Activated T-helper 2 cell treated with anti-CD3 and anti-CD28 coated beads, Interferon-gamma antibody, Interleukin-2, Interleukin-4, amounts not matched to agents 10 μg/mL and 5 μg/mL and 100 μg/mL, durations not matched to agents 14 hours and 24 hours and 36 hours (primary cell): ENCODE measurements around the gene FLNC. TPM values are rescaled to one million over a fixed set of nuclear protein-coding genes. Genes with fewer than 3 reads are reported as not detected.

Source experiments
- DNase-seq: peaks from one replicate; pipeline ENCODE4 v3.0.0; 2021; ENCODE audit warnings: low spot score
- H3K27ac Mint-ChIP-seq: one replicate; pipeline ENCODE4 v1.8.0; 2021; ENCODE audit warnings: mixed read lengths
- H3K27me3 Mint-ChIP-seq: one replicate; pipeline ENCODE4 v1.8.0; 2021; ENCODE audit warnings: low read depth, mixed read lengths
- H3K36me3 Mint-ChIP-seq: one replicate; pipeline ENCODE4 v1.8.0; 2021; ENCODE audit warnings: low read depth, mixed read lengths
- H3K4me1 Mint-ChIP-seq: one replicate; pipeline ENCODE4 v1.8.0; 2021; ENCODE audit warnings: low read depth, mixed read lengths
- H3K4me3 Mint-ChIP-seq: one replicate; pipeline ENCODE4 v1.8.0; 2021; ENCODE audit warnings: low read depth, mild to moderate bottlenecking, moderate library complexity, mixed read lengths
- H3K9me3 Mint-ChIP-seq: one replicate; pipeline ENCODE4 v1.8.0; 2021; ENCODE audit warnings: mixed read lengths
- intact Hi-C: fragments of 100-400 bp; cut with micrococcal nuclease; formaldehyde crosslinking; loops from one replicate; pipeline ENCODE4 v1.15.1; 2023
- total RNA-seq: library from RNA; stranded (reverse); gene quantifications from 2 replicates; pipeline ENCODE4 v1.2.3, GENCODE V29; 2022

The FLNC gene
- total RNA-seq, 1 donor from 2014 or later: not detected

DNA sequence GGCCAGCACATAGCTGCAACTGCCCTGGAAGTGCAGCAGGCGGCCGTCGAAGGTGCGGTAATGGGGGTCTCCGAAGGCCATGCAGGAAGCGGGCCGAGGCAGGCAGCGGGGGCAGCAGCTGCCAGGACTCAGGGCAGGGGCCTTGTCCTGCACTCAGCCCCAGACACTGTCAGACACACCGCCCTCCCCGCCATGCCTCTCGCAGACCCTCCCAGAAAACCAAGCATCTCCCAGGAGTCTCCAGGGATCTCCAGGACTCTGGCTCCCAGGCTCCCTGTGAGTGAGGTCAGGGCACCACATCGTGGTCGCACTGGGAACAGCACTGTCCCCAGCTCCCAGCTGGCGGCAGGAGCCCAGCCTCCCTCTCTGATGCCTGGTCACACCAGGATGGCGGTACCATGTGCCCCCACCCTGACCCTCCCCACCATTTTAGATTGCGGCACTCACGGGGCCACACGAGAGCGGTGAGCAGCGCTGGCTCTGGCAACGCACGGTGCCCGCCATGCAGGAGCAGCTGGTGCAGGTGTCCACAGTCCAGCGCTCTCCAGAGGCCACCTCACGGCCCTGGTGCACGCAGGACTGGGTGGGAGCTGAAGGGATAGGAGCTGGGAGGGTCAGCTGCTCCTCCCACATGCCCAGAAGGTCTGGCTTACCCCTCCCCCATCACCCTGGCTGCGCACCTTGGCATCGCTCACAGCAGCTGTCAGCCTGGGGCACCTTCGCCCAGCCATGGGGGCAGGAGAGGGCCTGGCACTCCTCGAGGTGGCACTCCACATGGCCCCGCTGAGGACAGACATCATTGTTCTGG, 49.9 kb downstream of the FLNC start:
- intact Hi-C loops: loop anchor here (10.0 kb wide), 2 partner anchors 275 to 455 kb away; no protein-coding TSS in a partner anchor
- no peaks in the 10 kb centered on the region for H3K4me1 Mint-ChIP-seq
- H3K4me3 Mint-ChIP-seq: no peak overlapping the region
- H3K9me3 Mint-ChIP-seq: no peaks in the 10 kb centered on the region
- H3K27me3 Mint-ChIP-seq: no peaks in the 10 kb centered on the region
- DNase-seq: no peak
- no peaks in the 10 kb centered on the region for H3K36me3 Mint-ChIP-seq
- no peak overlapping the region for H3K27ac Mint-ChIP-seq

DNA sequence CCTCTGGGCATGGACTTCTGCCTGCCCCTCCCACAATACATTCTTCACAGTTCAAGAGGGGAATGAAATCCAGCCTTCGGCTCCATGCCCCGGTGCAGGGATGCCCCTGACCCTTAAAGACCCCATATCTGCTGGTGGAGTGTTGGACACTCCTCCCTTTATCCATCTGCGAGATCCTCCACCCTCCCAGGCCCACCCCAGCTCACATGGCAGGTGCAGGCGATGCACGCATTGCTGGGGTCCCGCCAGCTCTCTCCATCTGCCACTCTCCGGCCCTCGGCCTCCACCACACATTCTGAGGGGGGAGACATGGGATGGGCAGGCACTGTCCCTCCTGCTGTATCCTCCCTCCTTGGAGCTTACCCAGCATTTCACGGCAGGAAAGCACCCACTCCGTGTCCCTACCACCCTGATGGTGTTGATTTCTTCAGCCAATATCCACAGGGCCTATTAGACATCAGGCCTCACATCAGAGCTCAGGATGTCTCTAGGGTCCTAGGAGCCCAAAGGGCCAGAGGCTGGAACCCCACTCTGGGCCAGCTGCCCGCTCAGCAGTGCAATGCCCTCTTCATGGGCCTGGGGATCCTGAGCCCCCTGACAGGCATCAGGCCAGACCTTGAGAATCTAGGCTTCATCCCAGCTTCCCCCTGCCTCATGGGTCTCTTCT, 50.7 kb downstream of the FLNC start:
- no peak for DNase-seq
- H3K9me3 Mint-ChIP-seq: no peaks in the 10 kb centered on the region
- intact Hi-C loops: loop anchor here (10.0 kb wide), 2 partner anchors 276 to 456 kb away; no protein-coding TSS in a partner anchor

DNA sequence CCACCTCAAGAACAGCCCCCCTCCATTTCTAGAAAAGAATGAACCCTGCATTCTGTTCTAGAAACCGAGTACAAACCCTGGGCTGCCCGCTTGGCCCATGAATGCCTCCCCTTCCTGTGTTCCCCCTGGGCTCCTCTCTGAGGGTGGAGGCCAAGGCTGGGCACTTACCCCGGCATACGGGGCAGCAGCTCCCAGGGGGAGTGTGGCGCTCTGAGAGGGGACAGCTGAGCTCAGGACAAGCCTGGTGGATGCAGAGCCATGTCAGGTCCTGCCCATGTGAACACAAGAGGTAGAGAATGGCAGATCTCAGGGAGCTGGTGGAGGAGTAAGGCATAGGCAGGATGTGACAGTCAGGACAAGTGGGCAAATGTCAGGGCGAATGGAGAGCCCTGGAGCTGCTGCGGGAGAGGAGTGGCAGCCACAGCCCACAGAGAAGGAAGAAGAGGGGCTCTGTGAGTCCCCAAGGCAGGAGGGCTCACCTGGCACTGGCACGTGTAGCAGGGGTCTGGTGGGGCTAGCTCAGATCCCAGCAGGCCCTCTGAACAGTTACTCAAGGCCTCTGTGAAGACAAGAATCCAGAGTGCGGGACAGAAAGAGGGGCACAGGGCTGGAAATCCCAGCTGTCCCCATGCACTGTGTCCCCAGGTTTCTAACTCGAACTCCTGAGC, 51.4 kb downstream of the FLNC start:
- Mint-ChIP-seq H3K4me3 (no peak overlapping the region), H3K27ac (no peak overlapping the region), H3K9me3 (no peaks in the 10 kb centered on the region), H3K36me3 (no peaks in the 10 kb centered on the region), H3K4me1 (no peaks in the 10 kb centered on the region), H3K27me3 (peaks cover 2% of the 10 kb centered on the region)
- intact Hi-C loops: loop anchor here (2.0 to 10.0 kb wide), 3 partner anchors 39 to 457 kb away; no protein-coding TSS in a partner anchor
- no peak for DNase-seq

More for the DNA sequence above, 50.7 kb downstream of the FLNC start:
- Mint-ChIP-seq H3K36me3 (no peaks in the 10 kb centered on the region), H3K27me3 (peaks cover 2% of the 10 kb centered on the region), H3K4me3 (no peak overlapping the region), H3K27ac (no peak overlapping the region), H3K4me1 (no peaks in the 10 kb centered on the region)

DNA sequence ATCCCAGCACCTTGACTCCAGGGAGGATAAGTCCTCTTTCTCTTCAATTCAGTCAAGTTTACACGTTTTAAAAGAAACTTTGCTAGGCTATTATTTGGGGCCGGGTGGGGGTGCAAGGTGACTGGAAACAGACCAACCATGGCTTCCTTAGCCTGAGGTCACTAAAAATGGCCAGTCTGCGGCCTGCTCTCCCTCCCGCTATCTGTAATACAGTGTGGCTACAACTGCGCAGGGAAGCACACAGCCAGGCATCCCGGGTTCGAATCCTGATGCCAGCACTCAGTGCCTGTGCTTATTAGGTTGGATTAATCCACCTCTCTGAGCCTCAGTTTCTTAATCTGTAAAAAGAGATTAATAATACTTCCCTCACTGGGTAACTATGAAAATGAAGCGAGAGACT, 51.9 kb downstream of the FLNC start:
- Mint-ChIP-seq H3K36me3 (no peaks in the 10 kb centered on the region), H3K27ac (no peak overlapping the region), H3K9me3 (no peaks in the 10 kb centered on the region), H3K4me1 (no peaks in the 10 kb centered on the region), H3K27me3 (peaks cover 2% of the 10 kb centered on the region), H3K4me3 (no peak overlapping the region)
- no peak for DNase-seq
- intact Hi-C loops: loop anchor here (2.0 to 10.0 kb wide), 3 partner anchors 39 to 457 kb away; no protein-coding TSS in a partner anchor

DNA sequence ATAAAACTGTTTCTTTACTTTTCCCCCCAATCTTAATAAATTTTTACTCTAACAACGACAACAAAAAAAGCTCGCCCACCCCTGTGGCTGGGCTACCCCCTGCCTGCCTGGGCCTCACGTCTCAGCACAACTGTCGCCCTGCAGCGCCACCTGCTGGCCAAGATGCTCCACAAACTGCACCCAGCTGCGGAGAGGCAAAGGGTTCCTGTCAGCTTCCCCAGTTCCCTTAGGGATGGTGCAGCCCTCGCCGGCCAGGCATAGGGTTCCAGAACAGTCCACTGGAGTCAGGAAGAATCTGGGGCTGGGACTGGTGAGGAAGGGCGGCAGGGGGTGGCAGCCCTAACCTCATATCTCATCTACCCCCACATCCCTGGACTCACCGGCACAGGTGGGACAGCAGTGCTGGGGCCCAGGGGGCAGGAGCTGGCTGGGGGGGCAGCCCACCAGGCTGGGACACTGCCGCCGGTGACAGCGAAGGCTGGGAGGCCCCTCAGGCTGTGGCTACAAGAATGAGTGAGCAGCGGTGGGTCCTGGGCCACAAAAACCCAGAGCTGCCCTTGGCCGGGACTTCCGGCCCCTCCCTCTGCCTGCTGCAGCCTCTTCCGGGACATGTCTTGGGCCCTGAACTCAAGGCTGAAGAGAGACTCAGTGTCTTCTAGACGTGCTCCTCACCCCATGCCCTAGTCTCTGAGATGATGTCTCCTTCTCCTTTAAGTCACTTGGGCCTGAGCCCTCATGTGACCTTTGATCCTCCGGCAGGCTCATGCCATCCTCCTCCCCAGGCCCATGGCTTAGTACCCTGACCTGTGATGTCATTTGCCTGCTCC, 53.6 kb downstream of the FLNC start:
- Mint-ChIP-seq H3K4me3 (no peak overlapping the region), H3K27ac (no peak overlapping the region), H3K4me1 (no peaks in the 10 kb centered on the region), H3K9me3 (no peaks in the 10 kb centered on the region), H3K36me3 (no peaks in the 10 kb centered on the region), H3K27me3 (peaks cover 2% of the 10 kb centered on the region)
- peak; percentile 69 for DNase-seq
- intact Hi-C loops: loop anchor here (2.0 to 10.0 kb wide), 3 partner anchors 41 to 459 kb away; no protein-coding TSS in a partner anchor

DNA sequence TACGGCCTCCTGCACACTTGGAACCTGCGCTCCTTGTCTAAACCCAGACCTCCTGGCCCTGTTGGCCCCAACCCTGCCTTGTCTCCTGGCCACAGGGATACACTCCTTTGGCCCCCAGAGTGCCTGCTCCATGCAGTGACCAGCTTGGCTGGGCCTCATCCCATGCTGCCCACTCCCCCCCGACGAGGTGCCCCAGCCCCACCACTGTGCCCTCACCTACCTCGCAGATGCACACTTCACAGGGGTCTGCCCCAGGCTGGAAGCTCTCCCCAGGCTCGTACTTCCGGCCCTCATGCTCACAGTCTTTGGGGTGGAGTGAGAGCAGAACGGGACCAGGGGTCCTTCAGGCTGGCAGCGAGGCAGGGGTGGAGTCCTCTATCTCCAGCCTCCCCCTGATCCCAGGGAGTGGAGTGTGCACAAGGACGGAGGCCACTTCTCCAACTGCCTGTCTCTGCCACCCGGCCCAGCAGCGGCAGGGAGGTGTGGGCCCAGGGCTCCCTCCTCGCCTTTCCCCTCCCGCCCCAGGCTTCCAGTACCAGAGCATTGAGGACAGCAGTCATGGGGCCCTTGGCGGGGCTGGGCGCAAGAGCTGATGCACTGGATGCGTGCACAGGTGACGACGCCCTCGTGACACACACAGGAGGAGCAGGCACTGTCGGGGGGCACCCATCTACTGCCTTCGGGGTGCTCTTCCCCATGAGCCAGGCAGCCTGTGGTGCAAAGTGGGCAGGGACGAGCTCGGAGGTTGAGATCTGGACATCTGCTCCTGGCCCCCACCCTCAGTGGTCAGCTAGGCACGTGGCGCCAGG, 54.6 kb downstream of the FLNC start:
- Mint-ChIP-seq H3K4me3 (no peak overlapping the region), H3K4me1 (no peaks in the 10 kb centered on the region), H3K27me3 (peaks cover 4% of the 10 kb centered on the region), H3K27ac (no peak overlapping the region), H3K9me3 (no peaks in the 10 kb centered on the region), H3K36me3 (no peaks in the 10 kb centered on the region)
- DNase-seq: no peak
- intact Hi-C loops: loop anchor here (10.0 kb wide), 2 partner anchors 280 to 460 kb away; no protein-coding TSS in a partner anchor

DNA sequence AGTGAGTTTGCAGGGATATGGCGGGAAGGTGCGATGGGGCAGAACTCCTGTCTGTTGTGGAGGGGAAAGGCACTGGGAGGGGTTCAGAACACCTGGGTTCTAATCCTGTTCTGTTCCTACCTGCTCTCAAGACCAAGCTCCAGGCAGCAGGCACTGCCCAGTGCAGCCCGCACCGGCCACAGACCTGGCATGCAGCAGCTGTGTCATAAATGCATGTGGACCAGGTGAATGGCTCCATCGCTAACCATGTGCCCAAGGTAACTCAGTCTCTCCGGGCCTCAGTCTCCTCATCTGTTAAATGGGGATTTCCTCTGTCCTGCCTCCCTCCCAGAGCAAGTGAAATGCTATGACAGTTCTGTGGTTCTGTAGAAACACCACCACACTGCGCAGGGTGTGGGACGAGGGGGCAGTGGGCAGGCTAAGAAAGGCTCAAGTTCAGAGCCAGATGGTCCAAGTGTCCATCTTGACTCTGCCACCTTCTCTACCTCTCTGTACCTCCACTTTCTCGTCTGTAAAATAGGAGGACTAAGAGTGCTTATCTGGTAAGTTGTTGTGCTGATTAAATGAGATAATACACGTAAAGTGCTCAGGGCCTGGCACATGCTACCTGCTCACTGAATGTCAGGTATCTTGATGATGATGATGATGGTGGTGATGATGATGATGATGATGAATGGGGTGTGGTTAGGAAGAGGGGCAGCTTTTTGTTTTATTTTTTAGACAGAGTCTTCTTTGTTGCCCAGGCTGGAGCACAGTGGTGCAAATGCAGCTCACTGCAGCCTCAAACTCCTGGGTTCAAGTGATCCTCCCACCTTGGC, 55.4 kb downstream of the FLNC start:
- intact Hi-C loops: loop anchor here (10.0 kb wide), 2 partner anchors 281 to 461 kb away; no protein-coding TSS in a partner anchor
- Mint-ChIP-seq H3K36me3 (no peaks in the 10 kb centered on the region), H3K27ac (no peak overlapping the region), H3K4me3 (no peak overlapping the region), H3K27me3 (peaks cover 9% of the 10 kb centered on the region), H3K4me1 (no peaks in the 10 kb centered on the region), H3K9me3 (no peaks in the 10 kb centered on the region)
- DNase-seq: no peak

DNA sequence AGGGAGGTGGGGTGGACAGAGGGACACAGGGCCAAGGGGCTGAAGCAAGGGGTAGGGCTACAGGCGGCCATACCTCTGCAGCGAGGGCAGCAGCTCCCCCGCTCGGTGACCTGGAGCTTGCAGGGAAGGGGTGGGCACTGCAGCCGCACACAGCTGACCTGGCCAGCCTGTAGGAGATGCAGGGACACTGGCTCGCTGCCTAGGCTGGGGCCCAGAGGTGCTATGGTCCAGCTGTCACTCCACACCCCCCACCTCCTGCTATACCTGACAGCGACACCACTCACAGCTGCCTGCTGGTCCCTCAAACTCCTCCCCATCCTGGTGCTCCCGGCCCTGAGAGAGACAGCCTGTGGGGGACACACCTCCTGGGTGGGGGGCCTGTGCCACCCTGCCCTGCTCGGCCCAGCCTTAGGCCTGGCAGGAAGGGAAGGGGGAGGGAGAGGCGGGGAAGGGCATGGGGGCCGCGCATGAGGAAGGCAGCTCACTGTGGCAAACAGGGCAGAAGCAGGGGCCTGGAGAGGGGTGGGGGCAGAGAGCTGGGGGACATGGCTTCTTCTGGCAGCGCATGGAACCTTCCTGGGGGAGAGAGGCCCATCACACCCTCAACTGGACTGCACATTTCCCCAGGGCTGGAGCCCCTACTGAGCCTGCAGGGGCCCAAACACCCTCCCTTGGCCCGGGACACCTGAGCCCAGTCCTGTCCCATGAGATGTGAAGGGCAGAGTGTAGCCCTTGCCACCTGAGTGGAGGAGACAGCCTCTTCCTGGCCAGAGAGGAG, 56.4 kb downstream of the FLNC start:
- Mint-ChIP-seq H3K36me3 (no peaks in the 10 kb centered on the region), H3K27ac (no peak overlapping the region), H3K27me3 (peaks cover 9% of the 10 kb centered on the region), H3K4me1 (no peaks in the 10 kb centered on the region), H3K9me3 (no peaks in the 10 kb centered on the region), H3K4me3 (no peak overlapping the region)
- DNase-seq: no peak
- intact Hi-C loops: loop anchor here (10.0 kb wide), 2 partner anchors 282 to 462 kb away; no protein-coding TSS in a partner anchor

DNA sequence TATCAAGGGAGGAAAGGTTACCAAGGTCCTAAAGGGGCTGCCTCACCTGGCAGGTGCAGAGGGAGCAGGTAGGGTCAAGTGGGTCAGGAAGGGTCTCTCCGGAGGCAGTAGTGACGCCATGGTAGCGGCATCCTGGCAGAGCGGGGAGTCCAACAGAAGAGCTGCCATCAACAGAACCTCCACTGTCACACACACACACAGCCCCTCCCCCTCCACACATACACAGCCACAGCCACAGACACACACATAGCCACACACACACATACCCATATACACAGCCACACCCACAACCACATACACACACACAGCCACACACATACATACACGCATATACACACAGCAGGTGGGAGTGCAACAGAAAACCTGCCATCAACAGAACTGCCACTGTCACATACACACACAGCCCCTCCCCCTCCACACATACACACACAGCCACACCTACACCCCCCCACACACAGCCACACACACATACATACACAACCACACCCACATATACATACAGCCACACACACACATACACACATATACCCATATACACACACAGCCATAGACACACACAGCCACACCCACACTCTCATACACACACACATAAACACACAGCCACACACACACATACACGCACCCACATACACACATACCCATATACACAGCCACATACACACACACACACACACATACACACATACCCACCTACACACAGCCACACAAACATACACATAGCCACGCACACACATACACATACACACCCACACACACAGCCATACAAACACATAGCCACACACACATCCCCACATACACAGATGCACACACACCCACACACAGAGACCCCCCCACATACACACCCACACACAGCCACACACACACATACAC, 57.2 kb downstream of the FLNC start:
- no peak overlapping the region for H3K27ac Mint-ChIP-seq
- DNase-seq: no peak
- H3K4me1 Mint-ChIP-seq: no peaks in the 10 kb centered on the region
- no peak overlapping the region for H3K4me3 Mint-ChIP-seq
- no peaks in the 10 kb centered on the region for H3K9me3 Mint-ChIP-seq
- H3K36me3 Mint-ChIP-seq: no peaks in the 10 kb centered on the region
- peaks cover 13% of the 10 kb centered on the region for H3K27me3 Mint-ChIP-seq
- intact Hi-C loops: loop anchor here (10.0 kb wide), 2 partner anchors 283 to 463 kb away; no protein-coding TSS in a partner anchor
